Osteoblast (primary cell): ENCODE measurements around the gene BOLA1. TPM values are rescaled to one million over a fixed set of nuclear protein-coding genes. Genes with fewer than 3 reads are reported as not detected.

Experiments
- DNase-seq: peaks from one replicate; pipeline ENCODE4 v3.0.0; 2011; ENCODE audit warnings: low spot score, mixed read lengths; ENCODE audit not compliant: insufficient read length; ENCODE audit errors: missing footprints
- H2AFZ ChIP-seq: 2 replicates; pipeline ENCODE4 v1.6.0; 2011; ENCODE audit warnings: mild to moderate bottlenecking, low read length
- H3K27ac ChIP-seq: 2 replicates; pipeline ENCODE4 v1.5.1; 2011; ENCODE audit warnings: mild to moderate bottlenecking, low read depth, low read length, moderate library complexity
- H3K27me3 ChIP-seq: 2 replicates; pipeline ENCODE4 v1.6.0; 2012; ENCODE audit warnings: mild to moderate bottlenecking, control low read depth, inconsistent platforms, low read length, moderate library complexity; ENCODE audit not compliant: insufficient read depth
- H3K36me3 ChIP-seq: 2 replicates; pipeline ENCODE4 v1.5.1; 2011; ENCODE audit warnings: mild to moderate bottlenecking, low read length, control low read depth, moderate library complexity; ENCODE audit not compliant: insufficient read depth
- H3K4me1 ChIP-seq: 2 replicates; pipeline ENCODE4 v1.5.1; 2011; ENCODE audit warnings: mild to moderate bottlenecking, low read length, control low read depth, moderate library complexity; ENCODE audit not compliant: insufficient read depth
- H3K4me2 ChIP-seq: 2 replicates; pipeline ENCODE4 v1.6.0; 2011; ENCODE audit warnings: mild to moderate bottlenecking, low read length; ENCODE audit not compliant: insufficient read depth
- H3K4me3 ChIP-seq: fragments of 200-600 bp; sonication (generic); 3 replicates; pipeline ENCODE4 v1.5.1; 2012; ENCODE audit warnings: mild to moderate bottlenecking, low read length, inconsistent platforms; ENCODE audit not compliant: insufficient read depth
- H3K79me2 ChIP-seq: 2 replicates; pipeline ENCODE4 v1.6.0; 2012; ENCODE audit warnings: mild to moderate bottlenecking, low read length, control low read depth, inconsistent platforms; ENCODE audit not compliant: insufficient read depth
- H3K9me3 ChIP-seq: 2 replicates; pipeline ENCODE4 v1.5.1; 2011; ENCODE audit warnings: low read depth, low read length, control low read depth
- H4K20me1 ChIP-seq: 2 replicates; pipeline ENCODE4 v1.6.0; 2012; ENCODE audit warnings: mild to moderate bottlenecking, low read length, control low read depth; ENCODE audit not compliant: insufficient read depth
- total RNA-seq: library from RNA; depleted of rRNA; stranded (reverse); fragments of >200 nt; gene quantifications from 2 replicates; pipeline ENCODE4 v1.2.3, GENCODE V29; 2012
- TF ChIP-seq, protein P1 (sequence below): IDR thresholded peaks from 2 replicates; pipeline ENCODE4 v1.5.1; 2011; ENCODE audit warnings: mild to moderate bottlenecking, low read depth, low read length, moderate library complexity; ENCODE audit errors: extremely low read depth

Gene BOLA1
- total RNA-seq, 1 donor, result 6.9 TPM

DNA sequence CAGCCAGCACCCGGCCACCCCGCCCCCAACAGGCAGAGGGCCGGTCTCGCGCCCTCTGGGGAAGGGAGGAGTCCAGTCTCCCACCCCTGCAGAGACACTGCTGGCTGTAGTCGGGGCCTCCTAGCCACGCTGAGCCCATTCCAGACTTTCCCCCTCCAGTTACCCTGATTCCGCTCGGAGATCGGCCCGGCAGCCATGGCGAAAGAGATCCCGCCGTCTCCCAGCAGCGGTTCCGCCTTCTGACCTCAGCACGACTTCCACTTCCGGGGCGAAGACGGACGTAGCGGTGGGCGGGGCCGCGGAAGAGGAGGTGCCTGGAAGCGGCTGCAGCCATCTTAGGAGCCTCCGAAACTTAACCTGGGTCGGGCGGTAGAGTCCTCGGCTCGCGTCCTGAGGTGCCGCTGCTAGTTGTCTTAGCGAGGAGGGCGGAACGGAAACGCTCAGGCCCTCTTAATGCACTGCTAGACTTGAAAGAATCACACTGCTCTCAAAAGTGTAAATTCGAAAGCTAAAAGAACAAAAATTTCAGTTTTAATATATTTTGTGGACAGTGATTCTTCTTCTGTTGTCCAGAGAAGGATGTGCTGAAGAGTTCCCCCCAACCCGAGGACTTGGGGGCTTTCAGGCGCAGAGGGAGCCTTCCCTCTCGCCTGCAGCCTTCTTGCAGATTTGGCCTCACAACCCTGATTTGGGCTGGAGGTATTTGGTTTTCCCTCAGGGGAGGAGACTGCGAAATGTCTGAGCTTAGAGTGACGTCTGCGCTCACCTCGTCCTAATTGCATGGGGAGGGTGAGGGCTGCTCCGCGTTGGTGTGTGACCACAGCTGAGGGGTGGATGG, 28.4 kb downstream of the BOLA1 start, which contains the start of gene SF3B4:
SF3B4 (minus strand) TSS at position 241 of the 838 bp plus-strand sequence; CDS start at position 197, 44 bp downstream.
- Histone ChIP-seq H3K4me2 (peak within 1 kb of the TSS; percentile 92), H2AFZ (peak within 1 kb of the TSS; percentile 91), H3K79me2 (peaks cover 34% of the 10 kb centered on the region), H4K20me1 (peaks cover 30% of the 10 kb centered on the region), H3K4me3 (peak within 1 kb of the TSS; percentile 91), H3K27ac (peak within 1 kb of the TSS; percentile 82), H3K9me3 (no peaks in the 10 kb centered on the region), H3K27me3 (no peaks in the 10 kb centered on the region), H3K36me3 (peaks cover 58% of the 10 kb centered on the region), H3K4me1 (peaks cover 18% of the 10 kb centered on the region)
- TF ChIP-seq, protein P1, sequence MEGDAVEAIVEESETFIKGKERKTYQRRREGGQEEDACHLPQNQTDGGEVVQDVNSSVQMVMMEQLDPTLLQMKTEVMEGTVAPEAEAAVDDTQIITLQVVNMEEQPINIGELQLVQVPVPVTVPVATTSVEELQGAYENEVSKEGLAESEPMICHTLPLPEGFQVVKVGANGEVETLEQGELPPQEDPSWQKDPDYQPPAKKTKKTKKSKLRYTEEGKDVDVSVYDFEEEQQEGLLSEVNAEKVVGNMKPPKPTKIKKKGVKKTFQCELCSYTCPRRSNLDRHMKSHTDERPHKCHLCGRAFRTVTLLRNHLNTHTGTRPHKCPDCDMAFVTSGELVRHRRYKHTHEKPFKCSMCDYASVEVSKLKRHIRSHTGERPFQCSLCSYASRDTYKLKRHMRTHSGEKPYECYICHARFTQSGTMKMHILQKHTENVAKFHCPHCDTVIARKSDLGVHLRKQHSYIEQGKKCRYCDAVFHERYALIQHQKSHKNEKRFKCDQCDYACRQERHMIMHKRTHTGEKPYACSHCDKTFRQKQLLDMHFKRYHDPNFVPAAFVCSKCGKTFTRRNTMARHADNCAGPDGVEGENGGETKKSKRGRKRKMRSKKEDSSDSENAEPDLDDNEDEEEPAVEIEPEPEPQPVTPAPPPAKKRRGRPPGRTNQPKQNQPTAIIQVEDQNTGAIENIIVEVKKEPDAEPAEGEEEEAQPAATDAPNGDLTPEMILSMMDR, result no peak
- DNase-seq, result peak; percentile 94

DNA sequence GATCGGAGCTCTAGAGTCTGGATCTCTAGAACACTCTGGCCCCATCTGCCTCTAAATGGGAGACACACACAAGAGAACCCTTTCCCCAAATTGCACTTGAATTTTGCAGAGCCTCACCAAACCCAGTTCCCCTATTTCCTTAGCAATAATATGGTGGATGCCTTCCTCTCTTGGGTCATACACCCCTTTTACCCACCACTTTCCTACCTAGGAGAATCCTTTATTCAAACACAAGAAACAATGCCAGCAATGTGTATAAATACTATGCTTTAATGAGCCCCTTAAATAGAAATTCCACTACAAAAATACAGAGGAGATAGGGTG, 29.0 kb downstream of the BOLA1 start:
- Histone ChIP-seq H3K36me3 (peaks cover 55% of the 10 kb centered on the region), H4K20me1 (peaks cover 30% of the 10 kb centered on the region)
- TF ChIP-seq, protein P1, result no peak

GRCh38 chr1:149929856-149930255, 30.5 kb downstream of the BOLA1 start:
- no peak for DNase-seq
- Histone ChIP-seq H2AFZ (no peak overlapping the region), H3K27ac (no peak overlapping the region), H3K4me2 (no peak overlapping the region), H3K9me3 (no peaks in the 10 kb centered on the region), H3K27me3 (no peaks in the 10 kb centered on the region), H3K36me3 (peaks cover 44% of the 10 kb centered on the region), H3K79me2 (peaks cover 28% of the 10 kb centered on the region), H3K4me3 (no peak overlapping the region), H4K20me1 (peaks cover 26% of the 10 kb centered on the region), H3K4me1 (peaks cover 18% of the 10 kb centered on the region)
- TF ChIP-seq, protein P1, result no peak

More for the DNA sequence above, 29.0 kb downstream of the BOLA1 start:
- Histone ChIP-seq H3K4me2 (peak overlapping the region; percentile 92), H3K4me3 (peak overlapping the region; percentile 91), H3K9me3 (no peaks in the 10 kb centered on the region), H3K4me1 (peaks cover 18% of the 10 kb centered on the region), H3K79me2 (peaks cover 34% of the 10 kb centered on the region), H2AFZ (peak overlapping the region; percentile 72), H3K27me3 (no peaks in the 10 kb centered on the region), H3K27ac (peak overlapping the region; percentile 82)
- DNase-seq, result no peak

DNA sequence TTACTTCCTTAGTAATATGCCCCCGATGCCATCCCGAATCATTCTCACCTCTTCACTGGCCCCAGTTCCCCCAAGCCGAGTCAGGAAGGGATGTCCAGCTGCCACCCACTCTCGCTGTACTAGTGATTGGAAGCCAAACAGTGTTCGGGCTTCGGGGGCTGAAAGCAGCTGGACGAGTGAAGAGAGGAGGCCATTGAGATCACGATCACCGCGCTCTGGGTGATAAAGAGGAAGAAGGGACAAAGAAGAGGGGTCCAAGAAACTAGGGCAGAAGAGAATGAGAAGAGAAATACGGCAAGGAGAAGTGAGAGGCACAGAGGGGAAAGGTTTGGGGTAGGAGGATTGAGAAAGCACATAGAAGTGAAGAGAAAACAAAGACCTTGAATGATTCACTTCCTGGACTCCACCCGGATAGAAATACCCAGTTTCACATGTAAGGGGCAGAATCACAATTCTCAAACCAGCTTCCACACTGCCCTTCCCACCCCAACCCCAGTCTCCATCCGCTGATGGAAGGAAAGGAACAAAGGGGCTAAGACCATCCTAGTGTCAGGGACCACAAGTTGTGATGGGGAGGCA, 31.9 kb downstream of the BOLA1 start:
- peaks cover 20% of the 10 kb centered on the region for H3K79me2 ChIP-seq
- H3K27ac ChIP-seq, result no peak overlapping the region
- H3K4me3 ChIP-seq, result no peak overlapping the region
- H4K20me1 ChIP-seq, result peaks cover 12% of the 10 kb centered on the region
- peaks cover 21% of the 10 kb centered on the region for H3K4me1 ChIP-seq
- H3K4me2 ChIP-seq, result no peak overlapping the region
- H3K9me3 ChIP-seq, result no peaks in the 10 kb centered on the region
- no peak overlapping the region for H2AFZ ChIP-seq
- no peak for DNase-seq
- no peaks in the 10 kb centered on the region for H3K27me3 ChIP-seq
- TF ChIP-seq, protein P1, result no peak
- H3K36me3 ChIP-seq, result peaks cover 30% of the 10 kb centered on the region
